Ishikawa (cell line): Measurements from ENCODE around the gene CMTM8.

Experiments
- CEBPB ChIP-seq: IDR thresholded peaks from 2 replicates; pipeline ENCODE4 v1.6.1; 2012
- CREB1 ChIP-seq: IDR thresholded peaks from 2 replicates; pipeline ENCODE4 v1.6.1; 2012; ENCODE audit warnings: low read depth
- EGR1 ChIP-seq: IDR thresholded peaks from 2 replicates; pipeline ENCODE4 v1.6.1; 2012
- EP300 ChIP-seq: IDR thresholded peaks from 2 replicates; pipeline ENCODE4 v1.6.1; 2012; ENCODE audit warnings: borderline replicate concordance
- MAX ChIP-seq: IDR thresholded peaks from 2 replicates; pipeline ENCODE4 v1.6.1; 2012
- NFIC ChIP-seq: IDR thresholded peaks from 2 replicates; pipeline ENCODE4 v1.6.1; 2012
- RAD21 ChIP-seq: IDR thresholded peaks from 2 replicates; pipeline ENCODE4 v1.6.1; 2012; ENCODE audit warnings: low read depth
- REST ChIP-seq: IDR thresholded peaks from 2 replicates; pipeline ENCODE4 v1.6.1; 2012; ENCODE audit warnings: low read depth, mild to moderate bottlenecking
- TAF1 ChIP-seq: IDR thresholded peaks from 2 replicates; pipeline ENCODE4 v1.6.1; 2012; ENCODE audit warnings: low read depth, mild to moderate bottlenecking
- TCF12 ChIP-seq: IDR thresholded peaks from 2 replicates; pipeline ENCODE4 v1.6.1; 2012; ENCODE audit warnings: low read depth
- USF1 ChIP-seq: IDR thresholded peaks from 2 replicates; pipeline ENCODE4 v1.6.1; 2012
- YY1 ChIP-seq: IDR thresholded peaks from 2 replicates; pipeline ENCODE4 v1.6.1; 2012; ENCODE audit warnings: low read depth
- ZBTB7A ChIP-seq: IDR thresholded peaks from 2 replicates; pipeline ENCODE4 v1.6.1; 2012; ENCODE audit warnings: low read depth

- TF ChIP-seq CEBPB (no peak), YY1 (no peak), MAX (no peak), USF1 (no peak), EGR1 (no peak), EP300 (no peak), REST (no peak), CREB1 (no peak), TCF12 (no peak), NFIC (no peak), RAD21 (no peak), TAF1 (no peak), ZBTB7A (no peak)
Measured at GRCh38 chr3:32197991-32198390, 40.5 kb upstream of the CMTM8 start.
